Right forelimb (tissue), 1 donor: ENCODE measurements around the gene TMEM164.

Experiments
- DNase-seq: peaks from one replicate; pipeline ENCODE4 v3.0.0-alpha.2; 2018

Gene TMEM164

DNA sequence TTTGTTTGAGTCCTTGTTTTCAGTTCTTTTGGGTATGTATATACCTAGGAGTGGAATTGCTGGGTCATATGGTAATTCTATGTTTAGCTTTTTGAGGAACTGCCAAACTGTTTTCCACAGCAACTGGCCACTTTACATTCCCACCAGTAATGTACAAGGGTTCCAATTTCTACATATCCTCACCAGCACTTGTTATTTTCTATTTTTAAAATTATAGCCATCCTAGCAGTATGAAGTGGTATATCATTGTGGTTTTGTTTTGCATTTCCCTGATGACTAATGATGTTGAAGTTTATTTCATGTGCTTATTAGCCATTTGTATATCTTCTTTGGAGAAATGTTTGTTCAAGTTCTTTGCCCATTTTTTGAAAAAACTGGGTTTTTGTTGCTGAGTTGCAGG, 39.6 kb downstream of the TMEM164 start:
- no peak for DNase-seq

DNA sequence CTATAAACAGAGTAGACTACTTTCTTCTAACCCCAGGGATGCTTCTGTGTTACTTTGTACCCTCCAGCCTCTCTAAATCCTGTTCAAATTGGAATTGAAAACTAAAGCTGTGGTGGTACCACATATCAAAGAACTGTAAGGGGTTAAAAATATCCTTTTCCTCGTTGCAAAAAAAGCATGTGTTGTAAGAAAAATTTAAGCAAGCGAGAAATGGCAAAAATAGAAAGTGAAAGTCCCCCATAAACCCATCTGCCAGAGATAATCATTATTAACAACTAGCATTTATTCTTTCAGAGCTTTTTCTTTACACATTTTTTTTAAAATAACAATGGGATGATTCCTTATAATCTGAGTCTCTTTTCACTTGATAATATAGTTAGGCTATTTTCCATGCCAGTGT, 40.6 kb downstream of the TMEM164 start:
- no peak for DNase-seq

DNA sequence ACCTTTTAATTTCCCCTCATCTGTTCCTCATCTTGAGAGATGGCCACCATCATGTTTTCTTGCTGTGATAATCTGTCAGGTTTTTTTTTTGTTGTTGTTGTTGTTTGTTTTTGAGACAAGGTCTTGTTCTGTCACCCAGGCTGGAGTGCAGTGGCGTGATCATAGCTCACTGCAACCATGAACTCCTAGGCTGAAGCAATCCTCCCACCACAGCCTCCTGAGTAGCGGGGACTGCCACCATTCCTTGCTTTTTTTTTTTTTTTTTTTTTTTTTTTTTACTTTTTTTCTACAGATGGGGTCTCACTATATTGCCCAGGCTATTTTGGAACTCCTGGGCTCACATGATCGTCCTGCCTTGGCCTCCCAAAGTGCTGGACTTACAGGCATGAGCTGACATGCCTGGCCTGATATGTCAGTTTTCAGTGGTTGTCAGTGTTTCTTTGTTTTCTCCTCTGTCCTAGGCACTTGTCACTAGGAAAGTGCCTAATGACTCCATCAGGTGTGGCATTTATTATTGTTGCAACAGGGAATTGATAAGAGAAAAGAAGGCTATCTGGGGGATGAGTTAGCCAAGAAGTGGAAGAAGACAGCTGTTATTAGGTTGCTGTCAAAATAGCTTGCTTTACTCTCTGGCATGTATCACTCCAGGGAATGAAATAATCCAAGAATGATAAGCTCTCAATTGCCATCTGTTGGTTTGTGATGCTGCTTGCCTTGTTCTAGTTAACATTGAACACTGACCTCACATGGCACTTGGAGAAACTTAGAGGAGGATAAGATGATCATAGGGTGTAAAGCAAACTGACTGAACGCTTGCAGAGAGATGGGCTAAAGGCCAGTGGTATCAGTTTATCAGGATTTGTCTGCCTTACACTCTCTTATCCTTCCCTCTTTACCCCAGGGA, 41.7 kb downstream of the TMEM164 start:
- DNase-seq = no peak

DNA sequence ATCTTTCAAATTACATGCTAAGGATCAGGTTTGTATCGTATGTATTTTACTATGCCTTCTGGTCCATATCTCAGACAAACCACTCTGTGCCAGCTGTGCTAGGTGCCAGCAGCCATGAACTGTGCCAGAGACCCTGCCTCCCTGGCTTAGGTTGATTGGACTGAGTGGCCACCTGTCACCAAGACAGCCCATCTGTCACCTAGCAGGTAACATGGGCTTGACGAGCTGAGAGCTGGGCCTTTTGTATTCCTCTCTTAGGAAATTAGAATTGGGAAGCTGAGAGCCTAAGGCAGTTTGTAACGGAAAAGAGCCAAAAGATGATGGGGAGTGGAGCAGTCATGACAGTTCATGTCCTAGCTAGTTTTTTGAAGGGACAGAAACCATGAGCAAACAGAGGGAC, 42.5 kb downstream of the TMEM164 start:
- no peak for DNase-seq

DNA sequence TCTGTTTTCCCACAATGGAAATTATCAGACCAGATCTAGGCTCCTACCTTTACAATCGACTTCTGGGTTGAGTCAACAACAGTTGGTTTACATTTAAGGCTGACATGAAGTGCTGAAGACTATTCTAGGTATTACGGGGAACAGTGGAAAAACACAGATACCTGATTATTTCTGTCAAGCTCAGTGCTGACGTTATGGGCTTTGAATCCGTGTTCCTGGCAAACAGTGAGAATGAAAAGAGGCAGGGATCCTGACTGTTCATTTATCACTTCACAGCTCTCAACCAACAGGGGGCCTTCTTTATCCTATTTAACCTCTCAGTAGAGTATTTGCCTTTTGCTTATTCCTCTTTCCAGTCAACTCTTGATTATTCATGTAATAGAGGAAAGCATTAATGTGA, 43.1 kb downstream of the TMEM164 start:
- no peak for DNase-seq

DNA sequence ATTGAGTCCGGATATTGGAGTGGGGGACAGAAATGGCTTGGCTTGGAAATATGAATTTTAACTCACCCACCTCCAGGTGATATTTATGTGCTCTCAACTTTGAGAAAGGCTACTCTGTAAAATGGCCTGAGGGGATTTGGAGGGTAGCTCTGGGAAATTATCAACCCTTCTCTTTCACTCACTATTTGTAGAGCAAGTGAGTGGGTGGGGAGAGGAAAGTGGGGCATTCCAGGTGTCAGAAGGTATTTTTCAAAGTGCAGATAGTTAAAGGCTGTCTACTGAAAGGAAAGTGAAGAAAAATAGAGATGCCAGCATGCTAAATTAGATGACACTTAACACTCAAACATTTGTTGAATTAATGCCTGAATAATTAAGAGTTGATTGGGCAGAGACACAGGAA, 44.1 kb downstream of the TMEM164 start:
- DNase-seq = no peak

DNA sequence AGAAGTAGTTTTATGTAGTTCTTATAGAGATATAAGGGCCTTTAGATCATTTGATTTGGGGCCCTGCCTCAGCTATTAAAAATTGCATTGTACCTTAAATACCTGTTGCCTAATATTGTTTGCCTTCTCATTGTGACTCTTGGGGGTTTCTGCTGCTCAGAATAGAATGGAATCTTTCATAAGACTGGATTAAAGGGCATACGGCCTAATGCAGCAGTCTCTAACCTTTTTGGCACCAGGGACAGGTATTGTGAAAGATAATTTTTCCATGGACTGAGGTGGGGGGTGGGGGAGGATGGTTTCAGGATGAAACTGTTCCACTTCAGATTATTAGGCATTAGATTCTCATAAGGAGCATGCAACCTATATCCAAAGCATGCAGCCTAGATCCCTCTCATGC, 46.2 kb downstream of the TMEM164 start:
- no peak for DNase-seq

DNA sequence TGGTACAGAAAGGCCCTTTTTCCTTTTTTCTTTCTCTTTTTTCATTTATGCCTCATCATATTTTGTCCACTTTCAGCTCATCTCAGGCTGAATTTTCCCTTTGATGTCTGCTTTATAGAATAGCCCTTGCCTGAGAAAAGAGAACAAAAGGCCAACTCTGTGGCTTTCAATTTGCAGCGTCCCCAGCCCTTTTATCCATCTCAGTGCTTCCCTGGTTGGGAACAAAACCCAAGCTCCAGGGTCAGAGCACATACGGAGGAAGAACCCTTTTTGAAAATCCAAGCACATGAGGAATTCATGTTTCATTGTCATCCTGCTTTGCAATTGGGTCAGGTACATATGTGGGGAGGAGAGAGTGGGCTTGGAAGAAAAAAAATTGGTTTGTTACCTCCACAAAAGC, 47.5 kb downstream of the TMEM164 start:
- no peak for DNase-seq

DNA sequence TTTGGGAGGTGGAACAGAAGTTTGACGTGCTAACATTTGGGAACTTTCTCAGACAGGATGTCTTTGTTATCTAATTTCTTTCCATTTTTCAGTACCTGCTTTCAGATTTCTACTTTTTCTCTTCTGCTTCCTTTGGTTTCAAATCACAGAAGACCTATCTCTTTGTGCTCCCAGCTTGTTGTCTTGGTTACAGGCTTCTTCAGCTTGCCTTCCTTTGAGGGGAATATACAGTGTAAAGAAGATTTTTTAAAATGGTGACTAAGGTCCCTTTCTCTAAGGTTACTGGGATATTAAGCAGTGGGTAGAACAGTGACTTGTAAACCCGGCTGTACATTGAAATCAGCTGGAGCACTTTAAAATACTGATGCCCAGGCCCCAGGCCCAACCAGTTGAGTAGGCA, 48.0 kb downstream of the TMEM164 start:
- DNase-seq = no peak

DNA sequence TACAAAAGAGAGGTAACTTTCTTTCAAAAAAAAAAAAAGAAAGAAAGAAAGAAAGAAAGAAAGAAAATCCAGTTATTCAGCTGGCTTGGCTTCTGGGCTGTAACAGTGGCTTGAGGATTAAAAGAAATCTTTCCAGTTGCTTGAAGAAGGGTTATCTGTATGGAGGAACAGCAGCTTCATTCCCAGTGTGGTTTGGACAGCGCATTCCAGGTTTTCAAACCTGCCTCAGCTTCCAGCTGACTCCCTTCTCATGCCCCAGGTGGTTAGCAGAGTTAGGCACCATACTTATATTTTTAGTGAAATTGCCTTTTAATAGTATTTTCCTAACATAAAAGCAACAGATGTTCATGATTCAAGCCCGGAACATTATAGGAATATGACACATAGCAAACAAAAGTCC, 48.6 kb downstream of the TMEM164 start:
- no peak for DNase-seq

DNA sequence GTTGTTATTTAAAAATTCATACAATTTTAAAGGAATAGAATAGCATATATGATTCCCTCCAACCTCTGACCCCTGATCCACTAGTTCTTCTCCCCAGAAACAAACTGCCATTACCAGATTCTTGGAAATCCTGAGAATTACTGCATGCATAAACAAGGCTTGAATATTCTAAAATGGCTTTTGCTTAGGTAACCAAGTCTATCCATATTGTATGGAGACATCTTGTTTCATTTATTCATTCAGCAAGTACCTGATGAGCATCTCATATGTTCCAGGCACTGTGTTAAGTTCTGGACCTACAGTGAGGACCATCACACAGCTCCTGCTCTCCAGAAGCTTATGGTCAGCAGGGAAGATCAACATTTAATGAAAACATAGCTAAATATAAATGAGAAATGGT, 49.4 kb downstream of the TMEM164 start:
- DNase-seq = no peak

DNA sequence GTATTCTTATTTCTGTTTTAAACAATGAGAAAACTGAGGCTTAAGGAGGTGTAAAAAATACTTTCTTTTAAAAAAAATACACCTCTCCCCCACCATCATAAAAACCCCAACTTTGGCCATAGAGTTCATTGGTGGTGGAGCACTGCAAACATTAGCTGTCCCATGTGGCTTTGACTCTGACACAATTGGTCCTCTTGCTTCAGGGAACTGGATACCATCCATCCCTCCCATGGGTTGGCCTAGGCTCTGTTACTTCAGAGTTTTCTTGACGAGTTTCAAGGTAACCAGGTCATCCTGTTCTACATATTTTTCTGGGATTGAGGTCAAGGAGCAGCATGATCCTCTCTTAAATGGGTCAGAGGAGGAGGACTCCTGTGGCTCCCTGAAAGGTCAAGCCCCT, 50.5 kb downstream of the TMEM164 start:
- DNase-seq = no peak

DNA sequence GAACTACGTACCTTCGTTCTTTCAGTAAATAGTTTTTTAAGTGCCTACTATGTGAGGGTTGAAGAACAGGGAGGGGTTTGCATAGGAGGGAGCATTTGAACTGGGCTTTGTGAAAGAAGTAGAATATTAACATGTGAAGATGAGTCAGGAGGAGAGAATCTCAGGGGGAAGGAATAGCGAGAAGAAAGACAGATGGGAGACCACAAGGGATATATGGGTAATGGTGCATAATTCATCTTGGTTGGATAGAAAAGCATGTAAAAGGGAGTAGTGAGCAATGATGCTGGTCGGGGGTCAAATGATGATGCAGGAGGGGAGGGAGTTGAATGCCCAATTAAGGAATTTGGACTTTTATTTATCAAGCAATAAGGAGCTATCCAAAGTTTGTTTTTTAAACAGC, 52.7 kb downstream of the TMEM164 start:
- DNase-seq = no peak

DNA sequence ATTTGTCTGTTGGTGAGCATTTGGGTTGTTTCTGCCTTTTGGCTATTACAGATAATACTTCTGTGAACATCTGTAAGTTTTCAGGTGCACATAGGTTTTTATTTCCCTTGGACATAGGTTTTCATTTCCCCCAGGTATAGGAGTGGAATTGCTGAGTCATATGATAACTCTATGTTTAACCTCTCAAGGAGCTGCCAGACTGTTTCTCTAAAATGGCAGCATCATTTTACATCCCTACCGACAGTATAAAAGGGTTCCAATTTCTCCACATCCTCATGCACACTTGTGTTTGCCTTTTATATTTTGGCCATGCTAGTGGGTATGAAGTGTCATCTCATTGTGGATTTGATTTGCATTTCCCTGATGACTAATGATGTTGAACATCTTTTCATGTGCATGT, 53.5 kb downstream of the TMEM164 start:
- DNase-seq = no peak

DNA sequence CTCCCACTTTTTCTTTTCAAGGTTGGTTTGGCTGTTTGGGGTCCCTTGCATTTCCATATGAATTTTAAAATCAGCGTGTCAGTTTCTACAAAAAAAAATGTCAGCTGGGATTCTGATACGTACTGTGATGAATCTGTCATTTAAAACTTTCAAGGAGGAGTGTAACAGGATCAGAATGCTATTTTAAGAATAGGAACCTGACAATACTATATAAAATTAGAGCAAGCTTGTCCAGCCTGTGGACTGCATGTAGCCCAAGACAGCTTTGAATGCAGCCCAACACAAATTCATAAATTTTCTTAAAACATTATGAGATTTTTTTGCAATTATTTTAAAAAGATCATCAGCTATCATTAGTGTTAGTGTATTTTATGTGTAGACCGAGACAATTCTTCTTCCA, 56.5 kb downstream of the TMEM164 start:
- DNase-seq = no peak

DNA sequence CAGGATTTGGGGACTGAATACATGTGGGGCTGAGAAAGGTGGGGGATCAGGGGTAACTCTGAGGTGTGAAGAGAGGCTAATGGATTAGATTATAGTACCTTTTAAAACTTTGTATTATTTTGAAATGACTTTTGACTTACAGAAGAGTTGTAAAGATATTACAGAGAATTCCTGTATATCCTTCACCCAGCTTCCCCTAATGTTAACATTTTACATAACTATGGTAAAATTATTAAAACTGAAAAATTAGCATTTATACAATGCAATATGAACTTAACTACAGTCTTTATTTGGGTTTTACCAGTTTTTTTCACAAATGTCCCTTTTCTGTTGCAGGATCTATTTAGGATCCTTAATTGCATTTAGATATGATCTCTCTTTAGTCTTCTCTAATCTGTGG, 57.4 kb downstream of the TMEM164 start:
- DNase-seq = no peak

DNA sequence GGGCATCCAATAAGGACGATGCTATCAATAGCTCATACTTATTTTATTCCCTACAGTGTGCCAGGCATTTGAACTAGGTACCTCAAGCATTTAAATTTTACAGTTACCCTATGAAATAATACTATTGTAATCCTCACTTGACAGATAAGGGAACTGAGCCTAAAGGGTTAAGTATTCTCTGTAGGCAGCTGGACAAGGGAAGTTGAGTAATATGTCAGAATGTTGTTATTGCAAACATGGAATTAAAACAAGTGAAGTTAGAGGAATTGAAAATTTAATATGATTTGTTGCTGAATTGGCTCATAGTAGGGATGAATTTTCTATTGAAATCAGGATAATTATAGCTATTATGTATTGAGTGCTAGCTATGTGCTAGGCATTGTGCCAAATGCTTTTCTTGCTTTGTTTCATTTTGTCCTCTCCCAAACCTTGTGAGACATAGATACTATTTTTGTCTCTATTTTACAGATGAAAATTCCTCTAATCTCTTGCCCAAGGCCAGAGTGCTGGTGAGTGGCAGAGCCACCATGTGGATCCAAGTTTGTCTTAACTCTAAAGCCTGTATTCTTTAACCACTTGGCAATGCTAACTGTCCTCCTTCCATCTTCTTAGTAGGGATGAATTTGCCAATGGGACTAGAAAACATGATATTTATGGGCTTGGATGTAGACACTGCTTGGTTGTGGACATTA, 58.1 kb downstream of the TMEM164 start:
- no peak for DNase-seq

DNA sequence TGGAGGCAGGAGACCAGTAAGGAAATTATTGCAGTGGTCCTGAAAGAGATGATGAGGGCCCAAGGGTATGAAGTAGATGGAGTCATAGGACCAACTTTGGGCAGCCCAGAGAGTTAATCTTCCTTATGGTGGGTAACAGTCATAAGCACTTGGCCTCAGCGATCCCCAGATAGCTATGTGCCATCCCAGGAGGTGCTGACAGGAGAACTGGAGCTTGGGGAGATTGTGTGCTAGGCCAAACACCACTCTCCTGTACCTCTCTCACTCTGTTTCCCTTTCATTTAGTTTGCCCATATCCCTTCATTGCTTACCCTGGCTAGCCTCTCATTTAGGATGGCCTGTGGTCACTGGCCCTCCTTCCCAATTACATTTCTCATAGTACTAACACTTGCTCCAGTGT, 60.0 kb downstream of the TMEM164 start:
- DNase-seq = no peak

DNA sequence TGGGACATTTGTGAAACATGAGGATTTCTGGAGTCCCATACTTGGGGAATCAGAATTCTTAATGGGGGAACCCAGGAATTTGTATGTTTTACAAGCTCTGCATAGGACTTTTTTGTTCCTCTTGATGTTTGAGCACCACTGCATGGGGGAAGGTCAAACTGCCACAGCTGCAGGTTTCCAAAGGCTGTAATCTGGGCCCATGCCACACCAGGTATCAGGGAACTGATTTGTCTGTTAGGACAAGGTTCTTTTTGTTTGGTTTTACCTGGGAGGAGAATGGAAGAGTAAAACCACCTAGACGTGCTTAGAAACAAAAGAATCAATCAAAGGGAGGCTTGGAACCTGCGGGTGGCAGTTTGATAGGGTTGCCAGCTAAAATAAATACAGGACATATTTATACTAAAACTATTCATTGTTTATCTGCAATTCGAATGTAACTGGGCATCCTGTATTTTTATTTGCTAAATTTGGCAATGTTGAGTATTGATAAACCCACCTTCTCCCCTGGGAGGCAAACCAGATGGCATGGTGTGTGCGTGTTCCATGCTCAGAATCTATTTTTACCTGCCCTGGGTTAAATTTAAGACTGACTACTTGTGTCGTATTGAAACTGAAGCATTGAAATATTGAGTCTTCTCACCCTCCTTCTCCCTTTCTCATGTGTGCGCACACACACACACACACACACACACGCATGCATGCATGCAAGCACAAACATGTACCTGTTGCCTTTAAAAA, 63.7 kb downstream of the TMEM164 start:
- no peak for DNase-seq

DNA sequence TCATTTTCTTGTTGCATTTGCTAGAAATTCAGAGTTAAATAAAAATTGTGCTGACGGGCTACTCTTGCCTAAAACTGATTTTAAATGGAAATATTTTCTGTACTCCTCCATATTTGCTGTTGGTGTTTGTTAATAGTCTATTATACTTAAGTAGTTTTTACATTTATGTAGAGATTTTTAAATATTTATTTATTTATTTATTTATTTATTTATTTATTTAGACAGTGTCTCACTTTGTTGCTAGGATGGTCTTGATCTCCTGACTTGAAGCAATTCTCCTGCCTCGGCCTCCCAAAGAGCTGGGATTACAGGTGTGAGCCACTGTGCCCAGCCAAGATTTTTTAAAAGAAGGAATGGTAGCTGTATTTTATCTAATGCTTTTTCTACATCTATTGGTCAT, 68.1 kb downstream of the TMEM164 start:
- no peak for DNase-seq

DNA sequence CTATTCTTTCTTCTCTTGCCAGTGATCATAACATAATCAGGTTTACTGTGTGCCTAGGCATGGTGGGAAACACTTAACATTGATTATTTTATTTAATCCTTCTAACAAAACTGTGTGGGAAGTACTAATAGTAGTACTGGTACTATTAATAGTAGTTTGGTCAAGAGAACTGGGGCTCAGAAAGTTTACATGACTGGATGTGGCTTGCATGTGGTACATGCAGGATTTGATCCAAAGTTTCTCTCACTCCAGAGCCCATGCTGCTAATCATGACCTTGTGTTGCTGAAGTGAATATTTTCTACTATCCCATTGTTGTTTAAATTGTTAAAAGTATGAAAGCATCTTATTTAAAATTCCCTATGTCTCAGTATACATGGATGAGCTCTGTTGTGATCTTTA, 78.4 kb downstream of the TMEM164 start:
- DNase-seq = no peak

DNA sequence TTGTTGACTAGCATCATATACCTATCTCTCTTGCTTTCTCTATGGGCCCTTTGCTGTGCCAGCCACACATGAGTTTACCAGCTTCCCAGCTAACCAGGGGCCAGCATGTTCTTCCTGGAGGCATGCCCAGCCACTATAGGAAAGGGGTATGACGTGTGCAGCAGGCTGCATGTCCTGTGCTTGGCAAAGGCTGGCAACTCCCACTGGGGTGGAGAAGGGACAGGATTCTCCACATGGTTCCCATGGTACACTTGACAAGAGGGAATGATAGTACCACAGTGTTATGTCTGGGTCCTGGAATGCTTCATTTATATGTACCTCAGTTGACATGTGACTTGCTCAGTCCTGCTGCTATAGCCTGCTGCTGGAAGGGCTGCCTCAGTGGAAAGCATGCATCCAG, 78.8 kb downstream of the TMEM164 start:
- DNase-seq = no peak

DNA sequence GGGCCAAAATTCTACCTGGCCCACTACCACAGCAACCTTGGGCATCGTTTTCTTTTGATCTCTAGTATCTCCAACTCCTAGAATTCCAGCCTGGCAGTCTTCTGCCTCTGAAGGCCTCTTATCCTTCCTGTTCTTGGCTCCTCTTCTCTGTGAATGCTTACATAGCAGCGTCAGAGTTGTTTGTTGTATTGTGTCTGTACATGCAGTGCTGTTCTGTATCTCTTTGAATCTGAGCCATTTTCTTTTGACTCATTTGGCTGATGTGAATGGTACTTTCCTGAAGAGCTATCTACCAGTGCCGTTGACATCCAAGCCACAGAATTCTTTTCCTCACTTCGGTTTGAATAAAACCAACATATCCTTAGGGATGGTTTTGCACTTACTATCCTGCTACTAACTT, 79.2 kb downstream of the TMEM164 start:
- DNase-seq = no peak
